Thoracic aorta (tissue), 2 donors: ENCODE results near the gene TSPAN11. TPM values are rescaled to one million over a fixed set of nuclear protein-coding genes. Genes with fewer than 3 reads are reported as not detected.

Experiments used
- ATAC-seq: fragments of 150-250 bp; one replicate; pipeline ENCODE4 v1.8.0; 2017; ENCODE audit warnings: low read depth; ENCODE audit not compliant: insufficient number of reproducible peaks, low FRiP score
- DNase-seq: peaks from one replicate; pipeline ENCODE4 v3.0.0-alpha.2; 2020; ENCODE audit warnings: low spot score
- H3K27ac ChIP-seq, 2 donors: fragments of 200-600 bp; sonication (generic); 1 replicate in 1 of 2; 2 replicates in 1 of 2; pipeline ENCODE4 v1.5.1; 2016; ENCODE audit warnings: mild to moderate bottlenecking in 2 of 2, moderate library complexity in 2 of 2
- H3K27me3 ChIP-seq: fragments of 200-600 bp; sonication (generic); replicated peaks from 2 replicates; pipeline ENCODE4 v1.6.0; 2016; ENCODE audit warnings: mild to moderate bottlenecking; ENCODE audit not compliant: insufficient read depth
- H3K36me3 ChIP-seq: fragments of 200-600 bp; sonication (generic); one replicate; pipeline ENCODE4 v1.5.1; 2016
- H3K4me1 ChIP-seq, 2 donors: fragments of 200-600 bp; sonication (generic); 1 replicate in 1 of 2; 2 replicates in 1 of 2; pipeline versions ENCODE4 v1.5.1 to v1.6.0; 2016; ENCODE audit warnings: low read depth in 2 of 2, mild to moderate bottlenecking in 1 of 2; ENCODE audit not compliant: control insufficient read depth in 1 of 2
- H3K4me3 ChIP-seq: fragments of 200-600 bp; sonication (generic); 2 replicates; pipeline ENCODE4 v1.5.1; 2016; ENCODE audit warnings: mild to moderate bottlenecking
- H3K9me3 ChIP-seq: fragments of 200-600 bp; sonication (generic); 2 replicates; pipeline ENCODE4 v1.5.1; 2016
- CTCF ChIP-seq: fragments of 200-600 bp; sonication (generic); IDR thresholded peaks from one replicate; pipeline ENCODE4 v1.5.1; 2019; ENCODE audit warnings: antibody characterized with exemption
- total RNA-seq, 2 donors: library from RNA; depleted of rRNA; stranded (reverse); fragments of >200 nt; gene quantifications; one replicate each; pipeline versions ENCODE4 v1.1.0 to v1.2.3, GENCODE V29; 2016

TSPAN11 gene
- total RNA-seq, 2 donors from 2014 or later = 0.41 to 3.0 TPM

- Histone ChIP-seq H3K9me3 (no peaks in the 10 kb centered on the region), H3K4me1 (no peaks in the 10 kb centered on the region), H3K4me3 (no peak overlapping the region), H3K36me3 (no peaks in the 10 kb centered on the region), H3K27ac (no peak overlapping the region), H3K27me3 (no peaks in the 10 kb centered on the region)
- TF ChIP-seq CTCF = no peak
- no peak for ATAC-seq
- no peak for DNase-seq
These were observed 107.8 kb downstream of the TSPAN11 start for GRCh38 chr12:31034372-31034771.

GRCh38 chr12:31035226-31035625, 108.7 kb downstream of the TSPAN11 start:
- no peak for DNase-seq
- Histone ChIP-seq H3K27ac (no peak overlapping the region), H3K36me3 (no peaks in the 10 kb centered on the region), H3K4me3 (no peak overlapping the region), H3K9me3 (no peaks in the 10 kb centered on the region), H3K4me1 (no peaks in the 10 kb centered on the region), H3K27me3 (no peaks in the 10 kb centered on the region)
- ATAC-seq = no peak
- no peak for TF ChIP-seq CTCF

- no peak for TF ChIP-seq CTCF
- Histone ChIP-seq H3K27ac (no peak overlapping the region), H3K4me1 (no peaks in the 10 kb centered on the region), H3K4me3 (no peak overlapping the region), H3K27me3 (no peaks in the 10 kb centered on the region), H3K36me3 (no peaks in the 10 kb centered on the region), H3K9me3 (no peaks in the 10 kb centered on the region)
- no peak for ATAC-seq
- no peak for DNase-seq
These were observed 109.6 kb downstream of the TSPAN11 start for GRCh38 chr12:31035967-31036665.

GRCh38 chr12:31037028-31037427, 110.5 kb downstream of the TSPAN11 start:
- Histone ChIP-seq H3K36me3 (no peaks in the 10 kb centered on the region), H3K4me3 (no peak overlapping the region), H3K9me3 (no peaks in the 10 kb centered on the region), H3K4me1 (no peaks in the 10 kb centered on the region), H3K27me3 (no peaks in the 10 kb centered on the region), H3K27ac (no peak overlapping the region)
- no peak for DNase-seq
- TF ChIP-seq CTCF = no peak
- ATAC-seq = no peak

GRCh38 chr12:31037931-31038330, 111.4 kb downstream of the TSPAN11 start:
- DNase-seq (no peak), ATAC-seq (no peak)
- H3K27me3 ChIP-seq = no peaks in the 10 kb centered on the region
- no peaks in the 10 kb centered on the region for H3K4me1 ChIP-seq
- H3K36me3 ChIP-seq = no peaks in the 10 kb centered on the region
- no peak overlapping the region for H3K4me3 ChIP-seq
- no peak for TF ChIP-seq CTCF
- no peak overlapping the region for H3K27ac ChIP-seq
- H3K9me3 ChIP-seq = no peaks in the 10 kb centered on the region
